ENCODE data around the gene IRF7.
"Not testable (repeated sequence)": the region's sequence is repeated elsewhere in the genome, so short reads cannot be mapped to it uniquely, and the experiment has no call there.

GRCh38 chr11:574031-574570 is 41.6 kb downstream of the IRF7 start:
- TF ChIP-seq POLR2A, CTCF (IDR thresholded peaks at IDR 0.05): not testable (repeated sequence)

Measured in heart left ventricle (tissue), 13 donors.